Brain microvascular endothelial cell (primary cell): ENCODE results near the gene KLHL36.

ENCODE experiments used
- DNase-seq: peaks from one replicate; pipeline ENCODE4 v3.0.0-alpha.2; 2020
- H3K27ac ChIP-seq: fragments of 250-450 bp; sonication (Bioruptor Pico); 2 replicates; pipeline ENCODE4 v1.5.1; 2020; ENCODE audit warnings: mild to moderate bottlenecking, moderate library complexity
- H3K27me3 ChIP-seq: fragments of 250-450 bp; sonication (Bioruptor Pico); replicated peaks from 2 replicates; pipeline ENCODE4 v1.5.1; 2020; ENCODE audit warnings: mild to moderate bottlenecking
- H3K36me3 ChIP-seq: fragments of 250-450 bp; sonication (Bioruptor Pico); replicated peaks from 2 replicates; pipeline ENCODE4 v1.5.1; 2020; ENCODE audit warnings: mild to moderate bottlenecking
- H3K4me3 ChIP-seq: 2 replicates; pipeline ENCODE4 v1.5.1; 2011; ENCODE audit warnings: low read depth, mild to moderate bottlenecking, control low read depth, low read length, moderate library complexity
- CTCF ChIP-seq: IDR thresholded peaks from 2 replicates; pipeline ENCODE4 v1.5.1; 2011; ENCODE audit warnings: low read depth, mild to moderate bottlenecking, moderate library complexity, low read length, control low read depth, inconsistent platforms; ENCODE audit errors: missing control alignments
- in situ Hi-C: cut with HindIII; loops from 2 replicates; pipeline ENCODE4 v1.10.0; 2017; ENCODE audit warnings: low sequenced_read_pairs, low pct_ligation_motif_present

Gene KLHL36

GRCh38 chr16:84657229-84657837 is 9.0 kb downstream of the KLHL36 start:
- H3K4me3 ChIP-seq: no peak overlapping the region
- no peak for DNase-seq
- H3K27me3 ChIP-seq: no peaks in the 10 kb centered on the region
- no peak for TF ChIP-seq CTCF
- H3K27ac ChIP-seq: no peak overlapping the region
- in situ Hi-C loops: no loop called here
- H3K36me3 ChIP-seq: peaks cover 49% of the 10 kb centered on the region

DNA sequence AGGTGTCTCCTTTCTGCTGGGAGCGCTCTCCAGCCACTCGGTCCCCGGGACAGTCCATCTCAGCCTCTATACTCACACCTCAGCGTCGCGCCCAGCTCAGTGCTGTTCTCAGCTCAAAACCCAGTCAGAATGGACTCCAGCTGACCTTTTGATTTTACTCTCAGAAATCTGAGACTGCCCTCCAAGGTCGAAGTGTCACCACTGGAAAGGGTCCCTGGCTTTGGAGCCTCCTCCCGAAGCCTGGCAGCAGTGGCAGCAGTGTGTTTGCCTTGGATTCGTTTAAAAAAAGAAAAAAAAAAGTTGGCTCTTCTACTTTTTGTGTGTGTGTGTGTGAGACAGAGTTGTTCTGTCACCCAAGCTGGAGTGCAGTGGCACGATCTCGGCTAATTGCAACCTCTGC is 10.4 kb downstream of the KLHL36 start:
- no peak for TF ChIP-seq CTCF
- in situ Hi-C loops: no loop called here
- Histone ChIP-seq H3K27ac (no peak overlapping the region), H3K4me3 (no peak overlapping the region), H3K36me3 (peaks cover 53% of the 10 kb centered on the region), H3K27me3 (no peaks in the 10 kb centered on the region)
- no peak for DNase-seq

DNA sequence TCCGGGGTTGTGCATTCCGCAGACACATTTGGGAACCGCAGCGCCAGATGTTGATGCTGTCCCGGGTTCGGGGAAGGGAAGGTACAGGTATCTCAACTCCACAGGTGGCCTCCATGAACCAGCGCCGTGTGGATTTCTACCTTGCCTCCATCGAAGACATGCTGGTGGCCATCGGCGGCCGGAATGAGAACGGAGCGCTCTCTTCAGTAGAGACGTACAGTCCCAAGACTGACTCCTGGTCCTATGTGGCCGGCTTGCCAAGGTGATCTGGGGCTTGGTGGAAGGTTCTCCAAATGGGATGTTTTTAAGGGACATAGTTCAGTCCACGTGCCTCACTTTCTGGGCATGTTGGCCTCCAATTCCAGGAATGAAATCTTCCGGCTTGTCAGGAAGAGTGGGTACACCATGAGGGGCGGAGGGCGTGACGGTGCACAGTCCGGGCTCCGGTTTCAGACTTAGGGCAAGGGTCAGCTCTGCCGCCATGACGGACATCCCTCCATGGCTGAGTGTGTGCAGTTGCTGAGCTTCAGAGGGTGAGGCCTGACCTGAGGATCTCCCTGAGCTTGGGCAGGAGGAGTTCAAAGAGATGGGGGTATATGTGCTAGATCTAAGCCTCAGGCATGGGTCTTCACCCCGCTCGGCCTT is 11.5 kb downstream of the KLHL36 start:
- no peak for TF ChIP-seq CTCF
- peaks cover 53% of the 10 kb centered on the region for H3K36me3 ChIP-seq
- in situ Hi-C loops: no loop called here

GRCh38 chr16:84660973-84661372 is 12.7 kb downstream of the KLHL36 start:
- TF ChIP-seq CTCF: no peak
- Histone ChIP-seq H3K4me3 (no peak overlapping the region), H3K27ac (no peak overlapping the region), H3K36me3 (peaks cover 53% of the 10 kb centered on the region), H3K27me3 (no peaks in the 10 kb centered on the region)
- in situ Hi-C loops: no loop called here
- no peak for DNase-seq

More for the DNA sequence above, 11.5 kb downstream of the KLHL36 start:
- Histone ChIP-seq H3K27ac (no peak overlapping the region), H3K27me3 (no peaks in the 10 kb centered on the region), H3K4me3 (no peak overlapping the region)
- no peak for DNase-seq

DNA sequence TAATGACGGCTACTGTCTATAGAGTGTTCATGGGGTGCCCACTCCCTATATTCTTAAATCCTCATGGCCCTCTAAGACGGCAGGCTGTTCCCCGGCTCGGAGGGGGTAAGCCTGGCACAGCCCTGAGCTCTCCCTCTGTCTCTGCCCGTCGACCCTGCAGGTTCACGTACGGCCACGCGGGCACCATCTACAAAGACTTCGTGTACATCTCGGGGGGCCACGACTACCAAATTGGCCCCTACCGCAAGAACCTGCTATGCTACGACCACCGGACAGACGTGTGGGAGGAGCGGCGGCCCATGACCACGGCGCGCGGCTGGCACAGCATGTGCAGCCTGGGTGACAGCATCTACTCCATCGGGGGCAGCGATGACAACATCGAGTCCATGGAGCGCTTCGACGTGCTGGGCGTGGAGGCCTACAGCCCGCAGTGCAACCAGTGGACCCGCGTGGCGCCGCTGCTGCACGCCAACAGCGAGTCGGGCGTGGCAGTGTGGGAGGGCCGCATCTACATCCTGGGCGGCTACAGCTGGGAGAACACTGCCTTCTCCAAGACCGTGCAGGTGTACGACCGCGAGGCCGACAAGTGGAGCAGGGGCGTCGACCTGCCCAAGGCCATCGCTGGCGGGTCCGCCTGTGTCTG is 13.2 kb downstream of the KLHL36 start:
- DNase-seq: no peak
- Histone ChIP-seq H3K27me3 (no peaks in the 10 kb centered on the region), H3K36me3 (peaks cover 55% of the 10 kb centered on the region), H3K27ac (no peak overlapping the region), H3K4me3 (no peak overlapping the region)
- TF ChIP-seq CTCF: no peak
- in situ Hi-C loops: no loop called here
